PFSK-1 (cell line): ENCODE results near the gene PVALEF.

Source experiments
- SIN3A ChIP-seq: IDR thresholded peaks from 2 replicates; pipeline ENCODE4 v1.6.1; 2012; ENCODE audit warnings: mild to moderate bottlenecking, low read length, moderate library complexity, borderline replicate concordance; ENCODE audit not compliant: insufficient read depth
- TAF1 ChIP-seq: IDR thresholded peaks from 2 replicates; pipeline ENCODE4 v1.6.1; 2012; ENCODE audit warnings: low read length, control low read depth, borderline replicate concordance; ENCODE audit not compliant: insufficient read depth

DNA sequence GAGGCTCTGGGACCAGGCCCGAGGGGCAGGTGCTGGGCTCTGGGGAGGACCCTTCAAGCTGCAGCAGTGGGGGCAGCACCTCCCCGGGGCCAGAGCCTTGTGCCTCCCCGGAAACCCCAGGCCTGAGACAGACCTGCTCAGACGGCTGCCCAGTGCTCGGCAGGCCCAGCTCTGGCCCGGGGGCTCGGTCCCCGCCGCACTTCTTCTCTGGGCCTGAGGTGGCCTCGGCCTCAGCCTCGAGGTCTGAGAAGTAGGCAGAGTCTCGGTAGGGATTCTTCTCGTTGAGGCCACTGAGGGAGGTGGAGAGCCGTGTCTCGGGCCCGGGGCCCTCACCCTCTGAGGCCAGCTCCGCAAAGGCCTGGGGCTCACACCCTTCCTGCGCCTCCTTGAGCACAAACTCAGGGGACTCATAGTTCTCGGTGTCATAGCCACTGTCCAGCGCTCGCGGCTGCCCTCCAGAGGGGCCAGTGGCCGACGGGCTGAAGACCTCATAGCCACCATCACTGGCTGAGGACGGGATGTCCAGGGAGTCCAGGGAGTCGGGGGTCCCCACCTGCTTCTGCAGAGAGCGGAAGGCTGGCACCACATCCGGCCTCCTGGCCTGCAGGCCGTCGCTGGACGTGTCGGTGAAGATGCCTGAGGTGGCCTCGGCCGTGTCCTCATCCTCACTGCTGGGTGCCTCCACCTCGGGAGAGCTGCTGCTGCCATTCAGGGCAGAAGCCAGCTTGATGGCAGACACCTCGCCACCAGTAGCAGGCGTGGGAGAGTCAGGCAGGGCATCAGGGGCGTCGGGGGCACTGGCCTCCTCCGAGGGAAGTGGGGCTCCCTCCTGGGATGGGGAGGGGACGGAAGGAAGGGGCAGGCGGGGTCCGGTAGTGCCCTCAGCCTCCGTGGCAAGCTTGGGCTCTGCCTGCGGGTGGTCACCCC, 44.3 kb upstream of the PVALEF start:
- TF ChIP-seq SIN3A: no peak
- TF ChIP-seq TAF1: no peak
